Testis (tissue), 3 donors: ENCODE measurements around the gene USP36. TPM values are rescaled to one million over a fixed set of nuclear protein-coding genes. Genes with fewer than 3 reads are reported as not detected.

Experiments
- DNase-seq: peaks from one replicate; pipeline ENCODE4 v3.0.0-alpha.2; 2019
- H3K27ac ChIP-seq, 2 donors: fragments of 200-600 bp; sonication (generic); one replicate each; pipeline ENCODE4 v1.5.1; 2019
- H3K27me3 ChIP-seq: fragments of 200-600 bp; sonication (generic); one replicate; pipeline ENCODE4 v1.5.1; 2019
- H3K36me3 ChIP-seq: fragments of 200-600 bp; sonication (generic); one replicate; pipeline ENCODE4 v1.5.1; 2017; ENCODE audit warnings: low read depth; ENCODE audit errors: missing control alignments
- H3K4me1 ChIP-seq: fragments of 200-600 bp; sonication (generic); one replicate; pipeline ENCODE4 v1.5.1; 2019
- H3K4me3 ChIP-seq, 2 donors: fragments of 200-600 bp; sonication (generic); one replicate each; pipeline ENCODE4 v1.5.1; 2017 to 2019
- H3K9me3 ChIP-seq: fragments of 200-600 bp; sonication (generic); one replicate; pipeline ENCODE4 v1.5.1; 2017
- CTCF ChIP-seq, 3 experiments: fragments of 450-650 bp in 2 of 3; fragments of 200-600 bp in 1 of 3; sonication (generic) in 1 of 3; IDR thresholded peaks; one replicate each; pipeline ENCODE4 v1.5.1; 2016 to 2019; ENCODE audit warnings: antibody characterized with exemption in 3 of 3, mild to moderate bottlenecking in 2 of 3, moderate library complexity in 1 of 3
- POLR2A ChIP-seq: fragments of 450-650 bp; IDR thresholded peaks from one replicate; pipeline ENCODE4 v1.6.1; 2017; ENCODE audit warnings: antibody characterized with exemption, mild to moderate bottlenecking, moderate library complexity
- WGBS, 2 donors: methylation state at CpG; one replicate each; pipeline ENCODE4 v1.1.5; 2018; 5-methylcytosine and 5-hydroxymethylcytosine counted together
- intact Hi-C: fragments of 100-400 bp; cut with DNase I; formaldehyde crosslinking; loops from one replicate; pipeline ENCODE4 v1.15.1; 2023; ENCODE audit warnings: low total_unique reads
- polyA plus RNA-seq: library from polyadenylated mRNA; stranded (reverse); fragments of 350-450 nt; fragmentation: Illumina TruSeq; extraction: RNeasy Lipid Tissue Mini Kit (QIAGEN cat#74804); gene quantifications from one replicate; pipeline ENCODE4 v1.2.3, GENCODE V29; 2014; ENCODE audit warnings: low read depth, low replicate concordance; ENCODE audit not compliant: insufficient read depth
- total RNA-seq, 2 donors: library from RNA; depleted of rRNA; stranded (reverse); fragments of >200 nt; gene quantifications; one replicate each; pipeline ENCODE4 v1.2.3, GENCODE V29; 2016

Gene USP36
- total and polyA plus RNA-seq, 3 donors from 2014 or later: 32.8 to 79.8 (median 77.5) TPM

- H3K27ac ChIP-seq: no peak overlapping the region
- WGBS, 2 donors: 93 to 95% methylated on average over 14 of the region's 14 CpGs
- TF ChIP-seq CTCF (IDR thresholded peaks at IDR 0.05): no peak
- TF ChIP-seq POLR2A: no peak
- no peak for DNase-seq
- no peaks in the 10 kb centered on the region for H3K27me3 ChIP-seq
- no peaks in the 10 kb centered on the region for H3K36me3 ChIP-seq
- H3K4me3 ChIP-seq: no peak overlapping the region
- H3K4me1 ChIP-seq: no peaks in the 10 kb centered on the region
- intact Hi-C loops: no loop called here
- no peaks in the 10 kb centered on the region for H3K9me3 ChIP-seq
These were observed 12.0 kb downstream of the USP36 start for GRCh38 chr17:78828470-78829185.

- H3K36me3 ChIP-seq: no peaks in the 10 kb centered on the region
- no peaks in the 10 kb centered on the region for H3K27me3 ChIP-seq
- no peak overlapping the region for H3K4me3 ChIP-seq
- no peaks in the 10 kb centered on the region for H3K9me3 ChIP-seq
- H3K27ac ChIP-seq: no peak overlapping the region
- H3K4me1 ChIP-seq: no peaks in the 10 kb centered on the region
- TF ChIP-seq POLR2A: no peak
- no peak for TF ChIP-seq CTCF (IDR thresholded peaks at IDR 0.05)
- intact Hi-C loops: no loop called here
- no peak for DNase-seq
- 87 to 89% methylated on average over 17 to 21 of the region's 21 CpGs for WGBS, 2 donors
These were observed 13.6 kb downstream of the USP36 start for GRCh38 chr17:78826836-78827509.

- Histone ChIP-seq H3K9me3 (no peaks in the 10 kb centered on the region), H3K4me3 (no peak overlapping the region), H3K36me3 (no peaks in the 10 kb centered on the region), H3K4me1 (no peaks in the 10 kb centered on the region), H3K27me3 (no peaks in the 10 kb centered on the region), H3K27ac (no peak overlapping the region)
- 93 to 94% methylated on average over 5 of the region's 5 CpGs for WGBS, 2 donors
- no peak for DNase-seq
- TF ChIP-seq POLR2A (no peak), CTCF (IDR thresholded peaks at IDR 0.05) (no peak)
- intact Hi-C loops: no loop called here
These were observed 14.2 kb downstream of the USP36 start for GRCh38 chr17:78826421-78826820.

GRCh38 chr17:78825696-78826095, 14.9 kb downstream of the USP36 start:
- Histone ChIP-seq H3K27me3 (no peaks in the 10 kb centered on the region), H3K4me3 (no peak overlapping the region), H3K27ac (no peak overlapping the region), H3K9me3 (no peaks in the 10 kb centered on the region), H3K36me3 (no peaks in the 10 kb centered on the region), H3K4me1 (no peaks in the 10 kb centered on the region)
- TF ChIP-seq POLR2A (no peak), CTCF (IDR thresholded peaks at IDR 0.05) (no peak)
- intact Hi-C loops: no loop called here
- 88 to 96% methylated on average over 6 of the region's 6 CpGs for WGBS, 2 donors
- DNase-seq: no peak
